OCI-LY1 (cell line): ENCODE measurements around the gene SPON2.

Experiments used
- H2AFZ ChIP-seq: fragments of 200-600 bp; sonication (generic), shearing (Covaris generic); 2 replicates; pipeline ENCODE4 v1.6.0; 2014; ENCODE audit warnings: antibody characterized with exemption, mild to moderate bottlenecking, low read length
- H3F3A ChIP-seq: fragments of 200-600 bp; sonication (generic), shearing (Covaris generic); 2 replicates; pipeline ENCODE4 v1.6.0; 2014; ENCODE audit warnings: mild to moderate bottlenecking, antibody characterized with exemption, low read length, moderate library complexity; ENCODE audit not compliant: insufficient read depth
- H3K27ac ChIP-seq: fragments of 200-600 bp; sonication (generic); 2 replicates; pipeline ENCODE4 v1.5.1; 2014; ENCODE audit warnings: low read length, mixed run types, mild to moderate bottlenecking, low read depth; ENCODE audit not compliant: poor library complexity, severe bottlenecking
- H3K27me3 ChIP-seq: fragments of 200-600 bp; sonication (generic); 2 replicates; pipeline ENCODE4 v1.6.0; 2014; ENCODE audit warnings: antibody characterized with exemption, mild to moderate bottlenecking, low read length, moderate library complexity; ENCODE audit not compliant: insufficient read depth
- H3K36me3 ChIP-seq: fragments of 200-600 bp; sonication (generic); 2 replicates; pipeline ENCODE4 v1.6.1; 2014; ENCODE audit warnings: mild to moderate bottlenecking, antibody characterized with exemption, low read length, moderate library complexity, mixed read lengths; ENCODE audit not compliant: insufficient read depth
- H3K4me1 ChIP-seq: fragments of 200-600 bp; sonication (generic); 2 replicates; pipeline ENCODE4 v1.5.1; 2014; ENCODE audit warnings: mild to moderate bottlenecking, low read length, moderate library complexity; ENCODE audit not compliant: insufficient read depth, severe bottlenecking
- H3K4me2 ChIP-seq: fragments of 200-600 bp; sonication (generic), shearing (Covaris generic); 2 replicates; pipeline ENCODE4 v1.6.1; 2014; ENCODE audit warnings: low read length
- H3K4me3 ChIP-seq: fragments of 200-600 bp; sonication (generic); 2 replicates; pipeline ENCODE4 v1.5.1; 2014; ENCODE audit warnings: low read length, low read depth, mild to moderate bottlenecking, mixed read lengths; ENCODE audit not compliant: poor library complexity, severe bottlenecking
- H3K79me2 ChIP-seq: fragments of 200-600 bp; shearing (Covaris generic); 2 replicates; pipeline ENCODE4 v1.6.1; 2016; ENCODE audit warnings: mixed run types, low read length, mixed read lengths; ENCODE audit not compliant: insufficient read depth
- H3K9ac ChIP-seq: fragments of 200-600 bp; sonication (generic), shearing (Covaris generic); 2 replicates; pipeline ENCODE4 v1.6.1; 2014; ENCODE audit warnings: mild to moderate bottlenecking, low read length, mixed read lengths
- H3K9me2 ChIP-seq: fragments of 200-600 bp; sonication (generic), shearing (Covaris generic); 2 replicates; pipeline ENCODE4 v1.6.1; 2014; ENCODE audit warnings: low read depth, mild to moderate bottlenecking, low read length, mixed read lengths
- H3K9me3 ChIP-seq: fragments of 200-600 bp; shearing (Covaris generic); 2 replicates; pipeline ENCODE4 v1.6.1; 2014; ENCODE audit warnings: low read length, mixed read lengths
- H4K20me1 ChIP-seq: fragments of 200-600 bp; sonication (generic), shearing (Covaris generic); 2 replicates; pipeline ENCODE4 v1.6.0; 2016; ENCODE audit warnings: mild to moderate bottlenecking, low read length; ENCODE audit not compliant: insufficient read depth
- CTCF ChIP-seq: fragments of 200-600 bp; sonication (generic), shearing (Covaris generic); IDR thresholded peaks from 2 replicates; pipeline ENCODE4 v1.5.1; 2017; ENCODE audit warnings: mild to moderate bottlenecking, antibody characterized with exemption, low read length, moderate library complexity, mixed read lengths
- EZH2 ChIP-seq: fragments of 200-600 bp; sonication (generic), shearing (Covaris generic); IDR thresholded peaks from 2 replicates; pipeline ENCODE4 v1.8.0; 2017; ENCODE audit warnings: borderline replicate concordance, mixed run types, mild to moderate bottlenecking, antibody characterized with exemption, low read length, moderate library complexity, mixed read lengths

The SPON2 gene

GRCh38 chr4:1206299-1207156, 34.1 kb upstream of the SPON2 start:
- Histone ChIP-seq H3K4me3 (no peak overlapping the region), H3K4me2 (no peak overlapping the region), H3K9me2 (no peaks in the 10 kb centered on the region), H3K4me1 (peaks cover 33% of the 10 kb centered on the region), H3K9ac (no peak overlapping the region), H3F3A (no peaks in the 10 kb centered on the region), H4K20me1 (no peaks in the 10 kb centered on the region), H3K36me3 (peaks cover 5% of the 10 kb centered on the region; the same call in 1 of the 2 replicates), H3K79me2 (no peaks in the 10 kb centered on the region), H3K9me3 (no peaks in the 10 kb centered on the region), H2AFZ (no peak overlapping the region), H3K27ac (no peak overlapping the region), H3K27me3 (no peaks in the 10 kb centered on the region)
- TF ChIP-seq EZH2 (no peak), CTCF (no peak)

GRCh38 chr4:1205586-1206298, 33.4 kb upstream of the SPON2 start:
- Histone ChIP-seq H3K9me3 (no peaks in the 10 kb centered on the region), H4K20me1 (no peaks in the 10 kb centered on the region), H3K4me2 (no peak overlapping the region), H3K4me3 (no peak overlapping the region), H3K36me3 (no peaks in the 10 kb centered on the region), H3K9me2 (no peaks in the 10 kb centered on the region), H3F3A (no peaks in the 10 kb centered on the region), H3K27me3 (no peaks in the 10 kb centered on the region), H3K79me2 (no peaks in the 10 kb centered on the region), H2AFZ (no peak overlapping the region), H3K4me1 (peaks cover 39% of the 10 kb centered on the region), H3K9ac (no peak overlapping the region), H3K27ac (no peak overlapping the region)
- no peak for TF ChIP-seq EZH2
- no peak for TF ChIP-seq CTCF

- Histone ChIP-seq H2AFZ (no peak overlapping the region), H4K20me1 (no peaks in the 10 kb centered on the region), H3K9ac (no peak overlapping the region), H3K4me1 (peaks cover 39% of the 10 kb centered on the region), H3K4me3 (no peak overlapping the region), H3K79me2 (no peaks in the 10 kb centered on the region), H3K27me3 (no peaks in the 10 kb centered on the region), H3F3A (no peaks in the 10 kb centered on the region), H3K9me3 (no peaks in the 10 kb centered on the region), H3K9me2 (no peaks in the 10 kb centered on the region), H3K36me3 (no peaks in the 10 kb centered on the region), H3K27ac (no peak overlapping the region), H3K4me2 (no peak overlapping the region)
- TF ChIP-seq EZH2 (no peak), CTCF (no peak)
Observed at GRCh38 chr4:1204828-1205585, 32.6 kb upstream of the SPON2 start.
